Astrocyte (in vitro differentiated cells and primary cell): ENCODE results near the gene PSMC3IP. TPM values are rescaled to one million over a fixed set of nuclear protein-coding genes. Genes with fewer than 3 reads are reported as not detected.
"Not testable (repeated sequence)": the region's sequence is repeated elsewhere in the genome, so short reads cannot be mapped to it uniquely, and the experiment has no call there.

ENCODE experiments used
- DNase-seq: peaks from one replicate; pipeline ENCODE4 v3.0.0-alpha.2; 2010; ENCODE audit warnings: low read depth
- FAIRE-seq: peaks from 2 replicates; lab custom pipeline; 2011; peaks lifted over from hg19 to GRCh38; lab: Jason Lieb, UNC
- H2AFZ ChIP-seq: 2 replicates; pipeline ENCODE4 v1.6.0; 2012; ENCODE audit warnings: low read depth, low read length, inconsistent platforms
- H3K27ac ChIP-seq: 2 replicates; pipeline ENCODE4 v1.5.1; 2011; ENCODE audit warnings: low read depth, low read length, inconsistent platforms
- H3K27me3 ChIP-seq: 2 replicates; pipeline ENCODE4 v1.6.0; 2011; ENCODE audit warnings: low read length, inconsistent platforms; ENCODE audit not compliant: insufficient read depth
- H3K36me3 ChIP-seq: 2 replicates; pipeline ENCODE4 v1.5.1; 2011; ENCODE audit warnings: low read length, inconsistent platforms; ENCODE audit not compliant: insufficient read depth
- H3K4me1 ChIP-seq: 2 replicates; pipeline ENCODE4 v1.5.1; 2011; ENCODE audit warnings: low read length, inconsistent platforms; ENCODE audit not compliant: insufficient read depth
- H3K4me2 ChIP-seq: 2 replicates; pipeline ENCODE4 v1.6.0; 2012; ENCODE audit warnings: low read length, inconsistent platforms
- H3K4me3 ChIP-seq: 2 replicates; pipeline ENCODE4 v1.5.1; 2011; ENCODE audit warnings: low read depth, mild to moderate bottlenecking, low read length, inconsistent platforms; ENCODE audit not compliant: insufficient read depth
- H3K79me2 ChIP-seq: 2 replicates; pipeline ENCODE4 v1.6.0; 2012; ENCODE audit warnings: mild to moderate bottlenecking, low read length, inconsistent platforms; ENCODE audit not compliant: insufficient read depth
- H3K9ac ChIP-seq: 2 replicates; pipeline ENCODE4 v1.6.0; 2012; ENCODE audit warnings: mild to moderate bottlenecking, low read length, inconsistent platforms
- H3K9me3 ChIP-seq: 2 replicates; pipeline ENCODE4 v1.5.1; 2012; ENCODE audit warnings: low read depth, mild to moderate bottlenecking, low read length, inconsistent platforms; ENCODE audit not compliant: insufficient read depth
- H4K20me1 ChIP-seq: 2 replicates; pipeline ENCODE4 v1.6.0; 2012; ENCODE audit warnings: low read length, inconsistent platforms; ENCODE audit not compliant: insufficient read depth
- H3K27ac Mint-ChIP-seq: one replicate; pipeline ENCODE4 v1.8.0; 2021; ENCODE audit warnings: mild to moderate bottlenecking, mixed read lengths; ENCODE audit not compliant: unreplicated experiment
- H3K27me3 Mint-ChIP-seq: one replicate; pipeline ENCODE4 v1.8.0; 2021; ENCODE audit warnings: low read depth, mixed read lengths; ENCODE audit not compliant: unreplicated experiment
- H3K36me3 Mint-ChIP-seq: one replicate; pipeline ENCODE4 v1.8.0; 2021; ENCODE audit warnings: low read depth, mixed read lengths; ENCODE audit not compliant: unreplicated experiment
- H3K4me1 Mint-ChIP-seq: one replicate; pipeline ENCODE4 v1.8.0; 2021; ENCODE audit warnings: low read depth, mixed read lengths; ENCODE audit not compliant: unreplicated experiment
- H3K4me3 Mint-ChIP-seq: one replicate; pipeline ENCODE4 v1.8.0; 2021; ENCODE audit warnings: mild to moderate bottlenecking, moderate library complexity, mixed read lengths; ENCODE audit not compliant: unreplicated experiment
- H3K9me3 Mint-ChIP-seq: one replicate; pipeline ENCODE4 v1.8.0; 2021; ENCODE audit warnings: mild to moderate bottlenecking, mixed read lengths; ENCODE audit not compliant: unreplicated experiment
- EZH2 ChIP-seq: IDR thresholded peaks from 2 replicates; pipeline ENCODE4 v1.6.1; 2012; ENCODE audit warnings: mild to moderate bottlenecking, low read length, inconsistent platforms; ENCODE audit not compliant: insufficient read depth
- total RNA-seq: library from RNA; stranded (reverse); gene quantifications from 2 replicates; pipeline ENCODE4 v1.2.1, GENCODE V29; 2021
- TF ChIP-seq, protein P1 (sequence below): IDR thresholded peaks from 2 replicates; pipeline ENCODE4 v1.5.1; 2011; ENCODE audit warnings: low read depth, mild to moderate bottlenecking, inconsistent platforms, low read length, moderate library complexity; ENCODE audit not compliant: insufficient read depth

PSMC3IP gene
- total RNA-seq, 1 donor from 2014 or later = 8.7 TPM

DNA sequence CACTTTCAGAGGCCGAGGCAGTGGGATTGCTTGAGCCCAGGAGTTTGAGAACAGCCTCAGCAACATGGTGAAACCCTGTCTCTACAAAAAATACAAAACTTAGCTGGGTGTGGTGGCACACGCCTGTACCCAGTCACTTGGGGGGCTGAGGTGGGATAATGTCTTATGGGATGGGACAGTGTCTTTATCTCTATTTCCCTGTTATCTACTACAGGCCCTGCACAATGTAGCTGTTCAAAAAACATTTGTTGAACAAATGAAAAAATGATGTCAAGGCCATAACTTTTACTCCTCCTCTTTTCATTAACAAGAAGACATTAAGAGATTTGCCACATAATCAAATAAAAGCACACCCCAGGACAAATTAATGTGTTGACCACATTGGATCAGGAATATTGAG is 45.7 kb upstream of the PSMC3IP start:
- TF ChIP-seq, protein P1, sequence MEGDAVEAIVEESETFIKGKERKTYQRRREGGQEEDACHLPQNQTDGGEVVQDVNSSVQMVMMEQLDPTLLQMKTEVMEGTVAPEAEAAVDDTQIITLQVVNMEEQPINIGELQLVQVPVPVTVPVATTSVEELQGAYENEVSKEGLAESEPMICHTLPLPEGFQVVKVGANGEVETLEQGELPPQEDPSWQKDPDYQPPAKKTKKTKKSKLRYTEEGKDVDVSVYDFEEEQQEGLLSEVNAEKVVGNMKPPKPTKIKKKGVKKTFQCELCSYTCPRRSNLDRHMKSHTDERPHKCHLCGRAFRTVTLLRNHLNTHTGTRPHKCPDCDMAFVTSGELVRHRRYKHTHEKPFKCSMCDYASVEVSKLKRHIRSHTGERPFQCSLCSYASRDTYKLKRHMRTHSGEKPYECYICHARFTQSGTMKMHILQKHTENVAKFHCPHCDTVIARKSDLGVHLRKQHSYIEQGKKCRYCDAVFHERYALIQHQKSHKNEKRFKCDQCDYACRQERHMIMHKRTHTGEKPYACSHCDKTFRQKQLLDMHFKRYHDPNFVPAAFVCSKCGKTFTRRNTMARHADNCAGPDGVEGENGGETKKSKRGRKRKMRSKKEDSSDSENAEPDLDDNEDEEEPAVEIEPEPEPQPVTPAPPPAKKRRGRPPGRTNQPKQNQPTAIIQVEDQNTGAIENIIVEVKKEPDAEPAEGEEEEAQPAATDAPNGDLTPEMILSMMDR = no peak
- TF ChIP-seq EZH2 = no peak
- DNase-seq = no peak
- Histone ChIP-seq H3K27me3 (no peaks in the 10 kb centered on the region), H3K9me3 (no peaks in the 10 kb centered on the region), H3K4me2 (no peak overlapping the region), H3K36me3 (no peaks in the 10 kb centered on the region), H3K4me3 (no peak overlapping the region), H3K9ac (no peak overlapping the region), H3K79me2 (no peaks in the 10 kb centered on the region), H2AFZ (no peak overlapping the region), H4K20me1 (no peaks in the 10 kb centered on the region), H3K27ac (no peak overlapping the region), H3K4me1 (no peaks in the 10 kb centered on the region)
- Mint-ChIP-seq H3K27me3 (peaks cover 9% of the 10 kb centered on the region), H3K4me1 (no peaks in the 10 kb centered on the region), H3K4me3 (no peak overlapping the region), H3K27ac (no peak overlapping the region), H3K36me3 (no peaks in the 10 kb centered on the region), H3K9me3 (no peaks in the 10 kb centered on the region)
- no peak for FAIRE-seq

DNA sequence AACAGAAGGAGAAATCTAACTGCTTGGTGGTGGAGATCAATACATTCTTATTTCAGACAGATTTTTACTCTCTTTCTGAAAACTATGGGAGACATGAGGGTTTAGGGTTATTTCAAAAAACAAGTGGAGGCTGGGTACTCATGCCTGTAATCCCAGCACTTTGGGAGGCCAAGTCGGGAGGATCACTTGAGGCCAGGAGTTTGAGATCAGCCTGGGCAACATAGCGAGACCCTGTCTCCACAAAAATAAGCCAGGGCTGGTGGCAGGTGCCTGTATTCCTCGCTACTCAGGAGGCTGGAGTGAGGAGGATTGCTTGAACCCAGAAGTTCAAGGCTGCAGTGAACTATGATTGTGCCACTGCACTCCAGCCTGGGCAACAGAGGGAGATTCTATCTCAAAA is 44.5 kb upstream of the PSMC3IP start:
- H3K27ac ChIP-seq, H3K79me2 ChIP-seq, H3K36me3 Mint-ChIP-seq, H3K9ac ChIP-seq, H3K27ac Mint-ChIP-seq, H3K27me3 Mint-ChIP-seq, H3K4me3 Mint-ChIP-seq, DNase-seq, H3K9me3 ChIP-seq, H3K36me3 ChIP-seq, H3K4me1 Mint-ChIP-seq, H2AFZ ChIP-seq, H3K27me3 ChIP-seq, H3K4me3 ChIP-seq, H3K4me1 ChIP-seq, H4K20me1 ChIP-seq, FAIRE-seq, H3K4me2 ChIP-seq, H3K9me3 Mint-ChIP-seq: not testable (repeated sequence)

DNA sequence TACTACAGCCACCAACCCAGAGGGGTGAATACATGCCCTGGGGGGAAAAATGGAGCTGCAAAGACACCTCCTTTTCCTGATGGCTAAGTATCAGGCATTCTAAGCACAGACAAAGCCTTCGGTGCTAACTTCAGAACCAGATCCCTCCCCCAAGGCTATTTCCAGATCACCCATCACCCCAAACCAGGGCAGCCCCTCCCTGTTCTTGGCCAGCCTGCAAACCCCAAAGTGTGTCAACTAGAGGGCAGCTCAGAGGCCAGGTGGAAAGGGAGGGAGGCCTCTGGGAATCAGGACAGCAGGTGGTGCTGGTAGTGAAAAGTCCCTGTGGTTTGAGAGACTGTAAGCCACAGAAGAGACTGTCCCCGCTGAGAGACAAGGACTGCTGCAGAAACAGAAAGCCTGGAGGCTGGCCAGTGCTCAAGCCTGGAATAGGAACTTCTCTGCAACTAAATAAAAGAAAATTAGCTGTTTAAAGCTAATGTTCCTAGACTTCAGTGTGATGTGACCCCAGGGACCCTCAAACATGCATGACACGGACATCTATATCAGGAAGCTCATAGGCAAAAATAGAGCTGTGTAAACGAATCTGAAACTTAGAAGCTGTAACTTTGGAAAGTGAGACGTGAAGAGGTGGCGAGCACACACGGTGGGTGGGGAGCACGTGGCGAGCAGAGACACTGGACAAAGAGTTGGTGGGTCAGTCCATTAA is 41.1 kb upstream of the PSMC3IP start:
- Histone ChIP-seq H3K4me2 (no peak overlapping the region), H3K36me3 (peaks cover 14% of the 10 kb centered on the region), H3K4me3 (no peak overlapping the region), H3K9ac (no peak overlapping the region), H3K4me1 (no peaks in the 10 kb centered on the region), H4K20me1 (no peaks in the 10 kb centered on the region), H3K27me3 (no peaks in the 10 kb centered on the region), H3K27ac (no peak overlapping the region), H3K9me3 (no peaks in the 10 kb centered on the region), H3K79me2 (no peaks in the 10 kb centered on the region), H2AFZ (no peak overlapping the region)
- Mint-ChIP-seq H3K27ac (no peak overlapping the region), H3K4me1 (no peaks in the 10 kb centered on the region), H3K9me3 (no peaks in the 10 kb centered on the region), H3K36me3 (peaks cover 16% of the 10 kb centered on the region), H3K27me3 (peaks cover 7% of the 10 kb centered on the region), H3K4me3 (no peak overlapping the region)
- FAIRE-seq = no peak
- DNase-seq = no peak
- no peak for TF ChIP-seq EZH2
- TF ChIP-seq, protein P1 = no peak
